ENCODE data around the gene CMPK2.
"Not testable (repeated sequence)": the region's sequence is repeated elsewhere in the genome, so short reads cannot be mapped to it uniquely, and the experiment has no call there.

Gene CMPK2, protein sequence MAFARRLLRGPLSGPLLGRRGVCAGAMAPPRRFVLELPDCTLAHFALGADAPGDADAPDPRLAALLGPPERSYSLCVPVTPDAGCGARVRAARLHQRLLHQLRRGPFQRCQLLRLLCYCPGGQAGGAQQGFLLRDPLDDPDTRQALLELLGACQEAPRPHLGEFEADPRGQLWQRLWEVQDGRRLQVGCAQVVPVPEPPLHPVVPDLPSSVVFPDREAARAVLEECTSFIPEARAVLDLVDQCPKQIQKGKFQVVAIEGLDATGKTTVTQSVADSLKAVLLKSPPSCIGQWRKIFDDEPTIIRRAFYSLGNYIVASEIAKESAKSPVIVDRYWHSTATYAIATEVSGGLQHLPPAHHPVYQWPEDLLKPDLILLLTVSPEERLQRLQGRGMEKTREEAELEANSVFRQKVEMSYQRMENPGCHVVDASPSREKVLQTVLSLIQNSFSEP

DNA sequence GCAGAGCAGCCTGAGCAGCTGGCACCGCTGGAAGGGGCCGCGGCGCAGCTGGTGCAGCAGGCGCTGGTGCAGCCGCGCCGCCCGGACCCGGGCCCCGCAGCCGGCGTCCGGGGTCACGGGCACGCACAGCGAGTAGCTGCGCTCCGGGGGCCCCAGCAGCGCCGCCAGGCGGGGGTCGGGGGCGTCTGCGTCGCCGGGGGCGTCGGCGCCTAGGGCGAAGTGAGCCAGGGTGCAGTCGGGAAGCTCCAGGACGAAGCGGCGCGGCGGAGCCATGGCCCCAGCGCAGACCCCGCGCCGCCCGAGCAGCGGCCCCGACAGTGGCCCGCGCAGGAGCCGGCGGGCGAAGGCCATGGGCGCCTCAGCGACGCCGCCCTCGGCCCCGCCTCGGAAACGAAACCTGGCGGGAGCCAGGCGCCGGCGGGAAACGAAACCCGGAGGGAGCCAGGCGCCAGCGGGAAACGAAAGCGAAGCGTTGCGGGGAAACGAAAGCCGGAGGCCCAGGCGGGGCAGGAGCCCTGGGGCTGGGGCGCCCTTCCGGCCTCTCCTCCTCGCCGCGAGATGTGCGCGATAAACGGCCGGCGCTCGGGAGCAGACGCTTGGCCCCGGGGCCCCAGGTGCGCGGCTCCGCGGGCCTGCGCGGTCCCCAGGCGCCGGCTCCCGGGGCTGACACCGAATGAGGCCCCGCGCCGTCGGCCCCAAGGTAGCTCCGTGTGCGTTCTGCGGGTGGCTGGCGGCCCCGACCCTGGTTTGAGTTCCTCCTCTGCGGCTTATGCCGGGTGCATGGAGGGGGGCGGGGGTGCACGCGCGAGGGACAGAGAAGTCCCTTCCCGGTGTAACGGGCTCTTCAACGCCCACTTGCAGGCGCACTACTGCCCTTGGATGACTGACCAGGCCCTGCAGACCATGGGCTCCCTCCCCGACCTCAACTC is at the start of gene CMPK2:
CMPK2 (minus strand) TSS at position 562 of the 929 bp plus-strand sequence; CDS start at position 351, 211 bp downstream.
- peak; percentile 46 for DNase-seq

DNA sequence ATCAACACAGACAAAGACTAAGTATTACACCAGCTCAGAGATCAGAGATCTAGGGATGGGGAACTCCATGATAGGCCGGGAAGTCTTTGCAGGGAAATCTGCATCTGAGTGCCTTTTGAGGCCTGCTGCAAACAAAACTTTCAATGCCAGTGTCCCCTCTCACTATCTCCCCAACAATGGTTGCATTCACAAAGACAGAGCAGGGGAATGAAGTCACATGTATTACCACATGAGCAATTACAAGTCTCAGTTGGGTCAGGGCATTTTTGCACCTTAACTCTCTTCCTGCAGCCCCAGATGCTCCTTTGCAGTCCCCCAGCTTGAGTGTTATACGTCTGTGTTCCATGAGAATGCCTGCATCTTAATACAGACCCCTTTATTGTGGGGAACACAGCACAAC is 49.7 kb upstream of the CMPK2 start:
- DNase-seq = no peak

DNA sequence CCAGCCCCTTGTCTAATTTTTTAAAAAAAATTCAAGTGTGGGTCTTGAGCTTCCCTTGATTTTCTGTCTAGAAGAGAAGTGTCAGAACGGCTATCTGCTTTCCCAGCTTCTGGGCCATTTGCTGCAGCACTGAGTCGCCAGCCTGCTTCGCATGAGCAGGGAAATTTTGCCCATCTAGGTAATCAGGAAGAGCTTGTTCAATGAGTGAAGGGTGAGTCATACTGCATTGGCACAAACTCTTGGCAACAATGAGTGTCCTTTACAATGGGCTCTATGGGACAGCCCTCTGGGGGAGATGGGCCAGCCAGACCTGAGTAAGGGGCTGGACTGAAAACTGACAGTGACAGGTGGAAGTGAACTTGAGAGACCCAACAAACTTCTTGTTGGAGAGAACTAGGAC is 49.1 kb upstream of the CMPK2 start:
- peak; percentile 20 for DNase-seq

DNA sequence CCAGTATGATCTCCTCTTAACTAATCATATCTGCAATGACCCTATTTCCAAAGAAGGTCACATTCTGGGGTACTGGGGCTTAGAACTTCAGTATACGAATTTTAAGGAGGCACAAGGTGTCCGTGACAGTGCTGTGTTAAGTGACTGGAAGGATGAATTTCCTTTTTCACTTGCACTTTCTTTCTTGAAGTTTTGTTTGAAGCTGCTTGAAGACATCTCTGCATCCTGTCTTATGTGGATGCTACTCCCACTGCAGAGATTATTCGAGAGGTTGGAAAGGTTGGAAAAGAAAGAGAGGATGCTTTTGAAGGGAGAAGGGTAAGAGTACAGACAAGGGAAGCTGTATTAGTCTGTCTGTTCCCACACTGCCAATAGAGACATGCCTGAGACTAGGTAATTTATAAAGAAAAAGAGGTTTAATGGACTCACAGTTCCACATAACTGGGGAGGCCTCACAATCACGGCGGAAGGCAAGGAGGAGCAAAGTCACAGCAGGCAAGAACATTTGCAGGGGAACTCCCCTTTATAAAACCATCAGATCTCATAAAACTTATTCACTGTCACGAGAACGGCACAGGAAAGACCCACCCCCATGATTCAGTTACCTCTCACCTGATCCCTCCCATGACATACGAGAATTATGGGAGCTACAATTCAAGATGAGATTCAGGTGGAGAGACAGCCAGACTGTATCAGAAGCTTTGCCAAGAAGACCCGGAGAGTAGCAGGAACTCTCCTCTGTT is 47.9 kb upstream of the CMPK2 start:
- no peak for DNase-seq

DNA sequence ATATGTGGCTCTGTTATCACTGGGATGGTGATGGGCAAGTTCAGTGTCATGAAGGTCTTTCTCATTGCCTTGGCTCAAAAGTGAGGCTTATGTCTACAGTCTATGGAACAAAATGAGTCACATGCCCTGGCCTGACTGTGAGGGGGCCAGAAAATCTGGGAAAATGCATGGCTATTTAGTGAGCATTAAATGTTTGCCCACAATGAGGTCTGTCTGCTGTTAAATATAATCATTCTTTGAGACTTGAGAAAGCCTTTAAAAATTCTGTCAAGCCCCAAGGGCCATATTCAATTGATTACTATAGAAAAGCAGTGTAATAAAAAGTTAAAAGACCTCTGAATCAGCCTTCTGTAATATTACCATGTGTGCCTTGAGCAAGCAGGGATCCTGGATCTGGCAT is 46.0 kb upstream of the CMPK2 start:
- no peak for DNase-seq

DNA sequence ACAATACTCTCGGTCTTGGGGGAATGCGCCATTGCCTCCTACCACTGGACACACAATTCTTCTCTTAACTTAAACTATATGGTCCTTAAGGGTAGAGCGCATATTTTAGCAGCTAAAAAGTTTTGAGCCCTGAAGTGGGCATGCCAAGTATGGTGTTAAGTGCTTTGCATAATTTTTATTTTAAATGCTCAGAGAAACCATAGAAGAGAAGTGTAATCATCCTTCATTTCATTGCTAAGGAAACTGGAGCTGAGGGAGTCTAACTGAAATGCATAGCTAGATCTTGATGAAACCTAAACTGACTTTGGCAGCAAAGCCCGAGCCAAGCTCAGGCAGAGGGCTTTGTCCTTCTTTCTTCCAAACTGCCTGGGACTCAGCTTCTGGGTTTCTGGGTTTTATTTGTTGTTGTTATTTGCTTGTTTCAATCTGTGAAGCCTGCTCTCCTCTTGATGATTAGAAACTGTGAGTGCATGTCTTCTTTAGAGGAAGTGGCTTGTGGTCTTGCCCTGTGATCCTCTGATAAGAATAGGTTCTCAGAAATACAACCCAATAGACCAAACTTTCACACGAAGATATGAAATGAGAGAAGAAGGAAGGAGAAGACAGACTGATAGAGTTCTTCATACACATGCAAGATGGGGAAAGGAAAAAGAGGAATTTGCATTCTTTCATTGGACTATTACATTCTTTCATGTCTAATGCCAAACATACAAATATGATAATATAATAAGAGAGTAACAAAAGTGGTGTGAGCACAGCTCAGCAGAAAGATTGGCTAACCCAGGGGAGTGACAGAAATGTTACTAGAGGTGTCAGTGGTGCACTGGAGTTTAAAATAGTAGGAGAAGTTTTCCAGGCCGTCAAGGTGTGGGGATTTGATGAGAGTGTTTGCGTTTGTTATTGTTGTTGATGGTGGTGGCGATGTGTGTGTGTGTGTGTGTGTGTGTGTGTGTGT is 44.0 kb upstream of the CMPK2 start:
- no peak for DNase-seq

DNA sequence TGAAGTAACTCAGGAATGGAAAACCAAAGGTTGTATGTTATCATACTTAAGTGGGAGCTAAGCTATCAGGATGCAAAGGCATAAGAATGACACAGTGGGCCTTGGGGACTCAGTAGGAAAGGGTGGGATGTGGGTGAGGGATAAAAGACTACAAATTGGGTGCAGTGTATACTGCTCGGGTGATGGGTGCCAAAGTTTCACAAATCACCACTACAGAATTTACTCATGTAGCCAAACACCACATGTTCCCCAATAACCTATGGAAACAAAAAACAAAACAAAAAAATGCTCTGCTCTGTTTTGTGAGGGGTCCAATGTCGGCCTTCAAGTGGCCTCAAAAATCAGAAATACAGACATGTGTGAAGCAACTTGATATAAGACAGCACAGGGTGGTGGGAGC is 42.6 kb upstream of the CMPK2 start:
- no peak for DNase-seq

DNA sequence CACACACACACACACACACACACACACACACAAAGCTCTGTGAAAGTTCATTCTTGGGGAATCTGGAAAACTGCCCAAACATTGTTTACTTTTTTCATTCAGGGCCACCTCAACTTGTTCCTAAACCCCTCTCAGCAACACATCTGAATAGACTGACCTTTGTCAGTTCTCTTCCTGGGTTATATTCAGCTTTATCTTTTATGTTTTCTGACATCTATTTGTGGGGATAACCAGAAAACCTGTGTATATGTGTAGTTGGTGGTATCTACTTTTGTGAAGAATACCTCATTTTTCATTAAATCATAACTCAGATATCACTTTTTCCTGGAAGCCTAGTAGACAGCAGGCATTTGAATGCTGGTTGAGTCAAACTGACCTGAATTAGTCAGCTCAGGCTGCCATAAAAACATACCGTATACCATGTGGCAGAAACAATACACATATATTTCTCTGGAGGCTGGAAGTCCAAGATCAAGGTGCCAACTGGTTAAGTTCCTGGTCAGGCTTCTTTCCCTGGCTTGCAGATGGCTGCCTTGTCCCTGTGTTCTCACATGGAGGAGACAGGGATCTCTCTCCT is 40.5 kb upstream of the CMPK2 start:
- DNase-seq = no peak

DNA sequence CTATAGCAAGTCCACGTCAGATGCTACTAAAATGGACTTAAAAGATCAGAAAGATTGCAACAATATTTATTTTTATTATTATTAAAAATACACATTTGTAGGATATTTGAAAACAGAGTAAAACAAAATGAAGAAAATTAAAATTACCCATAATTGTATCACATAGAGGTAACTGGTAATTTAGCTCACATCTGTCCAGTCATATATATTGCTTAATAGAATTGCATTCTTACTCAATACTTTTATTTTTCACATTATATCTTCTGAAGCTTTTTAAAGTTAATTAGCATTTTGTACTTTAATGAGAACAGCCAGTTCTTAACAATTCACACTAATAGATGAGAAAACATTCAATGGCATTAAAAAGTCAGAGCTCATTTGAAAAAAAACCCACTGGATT is 40.0 kb upstream of the CMPK2 start:
- no peak for DNase-seq

DNA sequence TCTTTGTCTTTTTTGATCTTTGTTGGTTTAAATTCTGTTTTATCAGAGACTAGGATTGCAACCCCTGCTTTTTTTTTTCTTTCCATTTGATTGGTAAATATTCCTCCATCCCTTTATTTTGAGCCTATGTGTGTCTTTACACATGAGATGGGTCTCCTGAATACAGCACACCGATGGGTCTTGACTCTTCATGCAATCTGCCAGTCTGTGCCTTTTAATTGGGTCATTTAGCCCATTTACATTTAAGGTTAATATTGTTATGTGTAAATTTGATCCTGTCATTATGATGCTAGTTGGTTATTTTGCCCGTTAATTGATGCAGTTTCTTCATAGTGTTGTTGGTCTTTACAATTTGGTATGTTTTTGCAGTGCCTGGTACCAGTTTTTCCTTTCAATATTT is 36.9 kb upstream of the CMPK2 start:
- DNase-seq = not testable (repeated sequence)

DNA sequence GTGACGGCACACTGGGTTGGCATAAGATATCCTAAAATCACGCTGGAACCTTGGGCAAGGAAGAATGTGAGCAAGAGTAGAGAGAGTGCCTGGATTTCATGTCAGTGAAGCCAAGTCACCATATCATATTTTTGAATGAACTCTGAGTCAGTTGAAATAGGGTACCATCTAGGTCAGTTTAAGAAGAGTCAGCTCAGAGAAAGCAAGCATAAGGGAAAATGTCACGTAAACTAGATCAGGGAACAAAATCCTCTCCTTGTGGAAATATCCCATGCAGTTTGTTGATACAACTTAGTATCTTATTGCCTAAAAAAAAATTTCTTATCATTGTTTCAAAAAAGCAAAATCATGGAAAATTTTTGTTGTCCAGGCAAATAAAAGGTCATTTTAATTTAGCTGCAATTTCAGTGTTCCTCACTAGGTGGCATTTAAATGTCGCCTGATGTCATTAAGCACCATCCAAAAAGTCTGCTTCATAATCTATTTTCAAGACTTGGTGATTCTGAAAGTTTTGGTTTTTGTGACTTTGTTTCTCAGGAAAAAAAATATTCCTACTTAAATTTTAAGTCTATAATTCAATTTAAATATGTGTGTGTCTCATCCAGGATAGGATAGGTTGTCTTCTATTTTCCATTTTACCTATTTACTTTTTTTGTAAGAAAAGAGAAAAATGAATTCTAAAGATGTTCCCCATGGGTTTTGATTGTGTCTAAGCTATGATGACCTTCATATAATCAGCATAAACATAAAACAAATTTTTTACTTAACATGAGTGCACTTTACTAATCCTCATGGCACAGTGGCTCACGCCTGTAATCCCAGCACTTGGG is 31.4 kb upstream of the CMPK2 start:
- no peak for DNase-seq

DNA sequence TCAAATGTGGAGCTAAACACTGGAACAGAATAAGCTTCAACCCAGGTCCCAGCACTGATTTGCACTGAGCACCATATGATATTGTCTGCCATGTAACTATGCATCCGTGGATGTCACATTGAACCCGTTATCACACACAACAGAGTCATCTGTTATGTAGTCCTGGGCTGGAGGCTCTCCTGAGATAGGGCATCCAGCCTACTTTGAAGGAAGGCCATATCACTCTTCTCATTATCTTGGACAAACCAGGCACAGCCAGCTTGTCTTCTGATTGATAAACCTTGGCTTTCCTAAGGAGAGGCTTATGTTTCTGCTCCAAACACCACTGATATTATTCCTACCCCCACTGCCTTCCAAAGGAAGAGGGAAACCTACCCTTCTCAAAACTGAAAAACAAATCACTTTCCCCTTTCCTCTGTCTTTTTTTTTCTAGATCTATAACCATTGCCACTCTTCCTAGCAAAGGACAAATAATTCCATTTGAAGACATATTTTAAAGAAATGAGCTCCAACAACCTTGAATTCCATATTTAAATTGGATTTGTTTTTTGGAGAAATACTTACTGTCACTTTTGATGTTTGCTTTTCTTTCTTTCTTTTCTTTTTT is 28.3 kb upstream of the CMPK2 start:
- no peak for DNase-seq

DNA sequence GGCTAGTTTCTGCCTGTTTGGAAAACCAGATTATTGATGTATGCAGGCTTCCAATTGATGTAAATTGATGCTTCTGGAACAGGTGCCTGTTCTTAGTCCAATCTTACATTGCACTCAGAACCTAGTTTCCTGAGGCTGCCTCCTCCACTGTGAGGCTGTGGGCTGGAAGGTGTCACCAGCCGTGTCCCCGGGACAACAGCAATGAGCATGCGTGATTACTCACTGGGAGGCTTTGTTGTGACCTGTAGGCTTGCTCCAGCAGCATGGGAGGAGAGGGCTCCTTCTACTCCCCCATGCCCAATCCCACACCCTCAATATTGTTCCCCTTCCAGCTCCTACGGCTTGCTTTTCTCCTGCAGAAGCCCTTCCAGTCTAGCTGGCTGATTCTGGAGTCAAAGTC is 23.0 kb upstream of the CMPK2 start:
- no peak for DNase-seq

DNA sequence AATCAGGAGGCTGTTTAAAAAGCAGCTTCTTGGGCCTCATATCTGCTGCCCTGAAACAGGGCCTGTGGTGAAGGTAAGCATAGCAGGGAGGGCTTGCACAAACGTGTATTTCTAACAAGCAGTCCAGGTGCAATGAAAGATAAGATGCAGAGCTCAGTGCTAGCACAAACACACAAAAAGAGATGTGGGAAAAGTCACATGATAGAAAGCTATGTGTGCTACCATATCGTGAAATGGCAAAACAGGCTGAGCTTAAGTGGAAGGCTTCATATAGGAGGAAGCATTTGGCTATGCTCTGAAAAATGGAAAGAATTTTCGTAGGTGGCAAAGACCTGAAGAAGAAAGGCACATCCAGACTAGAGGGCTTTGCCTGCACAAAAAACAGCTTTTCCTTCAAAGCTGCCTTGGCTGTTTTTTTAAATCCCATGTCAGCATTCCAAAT is 22.1 kb upstream of the CMPK2 start:
- no peak for DNase-seq

DNA sequence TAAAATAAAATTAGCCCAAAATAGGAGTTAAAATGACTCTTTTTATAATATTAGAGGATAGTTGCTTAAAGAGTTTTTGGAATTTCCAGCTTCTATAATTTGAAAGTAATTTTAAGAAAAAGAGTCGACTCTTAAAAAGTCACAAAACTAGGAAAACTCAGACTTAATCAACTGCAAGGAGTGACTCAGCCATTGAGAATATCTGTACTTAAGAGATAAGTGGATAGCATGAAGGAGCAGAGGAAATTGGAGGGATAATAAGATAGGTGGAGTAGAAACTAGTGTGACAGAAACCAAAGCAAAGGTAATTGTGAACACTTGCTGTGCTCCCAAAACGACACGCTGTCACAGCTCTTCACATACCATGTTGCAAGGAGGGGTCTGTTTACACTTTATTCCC is 20.3 kb upstream of the CMPK2 start:
- no peak for DNase-seq

DNA sequence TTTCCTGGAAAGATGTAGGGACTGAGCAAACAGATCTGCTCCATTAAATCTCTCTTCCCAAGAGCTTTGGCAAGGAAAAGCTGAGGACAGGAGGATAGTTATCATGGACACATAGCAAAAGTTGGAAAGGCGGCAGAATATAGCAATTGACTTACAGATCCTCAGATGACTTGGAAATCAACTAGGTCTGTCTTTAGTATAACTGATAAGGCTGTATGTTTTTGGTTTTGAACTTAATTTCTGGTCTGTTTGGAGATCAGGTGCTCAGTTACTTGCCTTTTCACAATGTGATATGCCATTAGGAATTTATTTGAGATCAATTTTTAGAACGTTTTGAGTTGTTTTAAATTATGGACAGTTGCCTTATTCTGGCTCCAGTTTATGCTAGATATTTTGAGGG is 19.8 kb upstream of the CMPK2 start:
- no peak for DNase-seq

DNA sequence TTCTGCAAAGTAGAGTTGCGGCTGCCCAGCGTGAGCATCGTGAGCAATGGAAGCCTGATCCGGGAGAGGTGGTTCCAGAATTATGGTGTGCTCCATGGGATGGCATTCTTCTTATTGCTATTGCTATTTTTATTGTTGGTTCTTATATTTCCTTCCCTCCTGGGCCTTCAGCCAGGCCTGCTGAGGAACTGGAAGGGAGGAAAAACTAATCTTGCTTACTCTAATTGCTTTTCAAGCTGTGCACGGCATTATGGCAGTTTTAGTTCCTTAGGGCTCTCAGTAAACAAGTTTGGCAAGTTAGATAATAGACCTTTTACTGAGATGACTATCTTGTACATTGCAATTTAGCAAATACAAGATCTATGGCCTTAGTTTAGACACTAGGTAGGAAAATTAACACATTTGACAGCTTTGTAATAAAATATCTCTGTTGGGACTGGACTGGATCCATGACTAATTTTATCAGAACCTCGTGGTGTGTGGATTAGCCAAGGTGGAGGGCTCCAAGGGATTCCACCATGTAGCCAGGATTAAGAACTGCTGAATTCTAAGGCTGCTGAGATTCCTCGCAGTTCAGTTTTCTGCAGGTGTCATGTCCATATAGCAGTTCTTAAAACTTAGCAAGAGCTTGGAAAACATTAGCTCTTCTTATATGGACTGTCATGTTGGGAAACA is 17.9 kb upstream of the CMPK2 start:
- no peak for DNase-seq

DNA sequence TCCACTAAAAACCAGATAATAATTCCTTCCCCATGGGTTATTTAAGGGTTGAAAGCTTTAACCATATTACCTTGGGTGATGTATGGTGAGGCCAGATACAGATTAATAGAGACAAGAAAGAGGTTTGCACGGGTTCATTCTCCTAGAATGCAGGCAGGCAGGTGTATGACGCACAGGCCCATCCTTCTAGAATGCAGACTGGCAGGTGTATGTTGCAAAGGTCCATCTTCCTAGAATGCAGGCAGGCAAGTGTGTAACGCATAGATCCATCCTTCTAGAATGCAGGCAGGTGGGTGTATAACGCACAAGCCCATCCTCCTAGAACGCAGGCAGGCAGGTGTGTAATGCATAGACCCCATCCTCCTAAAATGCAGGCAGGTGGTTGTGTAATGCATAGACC is 15.8 kb upstream of the CMPK2 start:
- DNase-seq = no peak

DNA sequence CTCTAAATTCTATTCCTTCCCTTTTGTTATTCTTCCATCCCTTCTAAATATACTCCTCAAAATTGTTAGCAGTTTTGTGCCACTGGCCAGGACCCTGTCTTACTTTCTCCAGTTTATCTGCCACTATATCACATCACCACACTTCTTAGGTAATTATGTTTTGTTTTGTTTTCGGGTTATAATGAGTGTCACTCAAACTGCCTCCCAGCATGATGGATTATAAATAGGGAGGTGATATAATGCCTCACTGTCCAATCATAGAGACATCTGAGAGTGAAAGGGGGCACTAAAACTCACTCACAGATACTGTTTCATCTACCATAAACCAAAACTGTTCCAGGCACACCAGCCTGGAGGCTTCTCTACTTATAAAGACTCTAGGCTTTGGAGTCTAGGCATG is 15.3 kb upstream of the CMPK2 start:
- no peak for DNase-seq
